ENCODE measurements around the gene LHX2. TPM values are rescaled to one million over a fixed set of nuclear protein-coding genes. Genes with fewer than 3 reads are reported as not detected.

LHX2 gene
- total and polyA plus RNA-seq, 2 of the 4 experiments (the other 2 are of a cell fraction): not detected

DNA sequence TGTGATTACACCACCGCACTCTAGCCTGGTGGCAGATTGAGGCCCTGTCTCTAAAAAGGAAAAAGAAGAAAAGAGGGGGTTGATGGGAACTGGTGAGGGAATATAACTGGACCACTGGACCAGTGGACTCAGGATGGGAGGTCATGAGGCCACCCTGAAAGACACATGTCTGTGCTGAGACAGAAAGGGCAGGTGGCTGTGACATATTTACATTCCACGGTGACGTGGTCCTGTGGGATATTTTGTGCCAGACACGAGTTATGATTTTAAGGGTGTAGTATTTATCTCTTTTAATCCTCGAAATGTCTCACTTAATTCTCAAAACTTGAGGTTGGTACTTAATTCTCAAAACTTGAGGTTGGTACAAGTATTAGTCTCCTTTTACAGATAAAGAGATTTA lies 32.9 kb downstream of the LHX2 start:
- no peak overlapping the region for H3K4ac ChIP-seq (ENCODE audit: low read depth, low read length)
- in situ Hi-C loops (cut with MboI; ENCODE audit: low sequenced_read_pairs) (no loop called here), intact Hi-C loops (cut with micrococcal nuclease) (no loop called here), dilution Hi-C loops (cut with HindIII; ENCODE audit: low sequenced_read_pairs, unreplicated experiment) (no loop called here)
- no peak overlapping the region for H4K8ac ChIP-seq (ENCODE audit: low read depth in 2 of 2, low read length in 2 of 2)
- no peaks in the 10 kb centered on the region; the same call in 1 of the 2 replicates for H3K4me1 ChIP-seq (ENCODE audit: control insufficient read depth, insufficient read depth, low read length)
- no peak overlapping the region for H2BK5ac ChIP-seq (ENCODE audit: low read depth, low read length, poor library complexity, severe bottlenecking)
- no TSS peak for BruUV-seq (replicated peaks)
- no peak overlapping the region for H3K56ac ChIP-seq (ENCODE audit: extremely low read depth, insufficient read depth, low read length)
- H3K79me1 ChIP-seq (ENCODE audit: low read depth in 1 of 2, low read length in 2 of 2): no peaks in the 10 kb centered on the region
- H2AFZ ChIP-seq (replicated peaks; ENCODE audit: low read length, poor library complexity): no peak overlapping the region
- no peaks in the 10 kb centered on the region for H4K20me1 ChIP-seq (ENCODE audit: insufficient read depth, low read length)
- H3K4me2 ChIP-seq (ENCODE audit: low read depth, low read length): no peak overlapping the region
- H3K36me3 ChIP-seq (ENCODE audit: control insufficient read depth, insufficient read depth, low read length): no peaks in the 10 kb centered on the region
- H3K9ac ChIP-seq (ENCODE audit: low read depth, low read length): no peak overlapping the region
- H3K14ac ChIP-seq (replicated peaks; ENCODE audit: low read depth, low read length): no peak overlapping the region
- H2BK15ac ChIP-seq (ENCODE audit: low read depth, low read length): no peak overlapping the region
- DNase-seq: no peak
- H3K4me3 ChIP-seq (ENCODE audit: insufficient read depth, low read depth, low read length): no peak overlapping the region
- H4K5ac ChIP-seq (ENCODE audit: low read depth, low read length): no peak overlapping the region
- no peak overlapping the region for H4K91ac ChIP-seq (ENCODE audit: insufficient read depth, low read depth, low read length)
- H2BK20ac ChIP-seq (ENCODE audit: low read depth, low read length): no peak overlapping the region
- CTCF ChIA-PET: no interaction called here
- WGBS, 2 experiments (ENCODE audit: extremely low coverage in 2 of 2, insufficient read length in 1 of 2): 88% methylated on average over 1 of the region's 5 CpGs; no CpG with 5 or more reads in 1 of the 2 experiments
- no peaks in the 10 kb centered on the region for H3K9me1 ChIP-seq (ENCODE audit: insufficient read depth, low read length)
- POLR2A ChIA-PET (ENCODE audit: unreplicated experiment): no interaction called here
- no peak overlapping the region for H3K23ac ChIP-seq (ENCODE audit: low read depth, low read length)
- H3K27me3 ChIP-seq (ENCODE audit: control insufficient read depth, insufficient read depth, low read length): peaks cover 74% of the 10 kb centered on the region
- H3K27ac ChIP-seq (ENCODE audit: insufficient read depth, low read length): no peak overlapping the region
- H2AK9ac ChIP-seq (replicated peaks; ENCODE audit: low read depth, low read length, poor library complexity): no peak overlapping the region
- no peak overlapping the region for H2BK120ac ChIP-seq (ENCODE audit: low read depth, low read length)
- TF ChIP-seq POLR2A (IDR thresholded peaks at IDR 0.05; ENCODE audit: low read depth, low read length) (no peak), CHD1 (IDR thresholded peaks at IDR 0.05; ENCODE audit: low read depth, low read length) (no peak), MAZ (IDR thresholded peaks at IDR 0.05; ENCODE audit: borderline replicate concordance, low read depth, low read length) (no peak), NFE2L2 (IDR thresholded peaks at IDR 0.05; ENCODE audit: low read depth, low read length) (no peak), MAFK (IDR thresholded peaks at IDR 0.05; ENCODE audit: low read depth, low read length) (no peak), USF2 (IDR thresholded peaks at IDR 0.05; ENCODE audit: low read depth, low read length) (no peak), RFX5 (IDR thresholded peaks at IDR 0.05; ENCODE audit: low read depth, low read length) (no peak), SMC3 (IDR thresholded peaks at IDR 0.05; ENCODE audit: low read depth, low read length) (no peak), RAD21 (IDR thresholded peaks at IDR 0.05; ENCODE audit: low read length) (no peak), RCOR1 (IDR thresholded peaks at IDR 0.05; ENCODE audit: insufficient replicate concordance, low read length) (no peak), ELK1 (IDR thresholded peaks at IDR 0.05; ENCODE audit: borderline replicate concordance, low read depth, low read length) (no peak)
- TF ChIP-seq, protein P1, sequence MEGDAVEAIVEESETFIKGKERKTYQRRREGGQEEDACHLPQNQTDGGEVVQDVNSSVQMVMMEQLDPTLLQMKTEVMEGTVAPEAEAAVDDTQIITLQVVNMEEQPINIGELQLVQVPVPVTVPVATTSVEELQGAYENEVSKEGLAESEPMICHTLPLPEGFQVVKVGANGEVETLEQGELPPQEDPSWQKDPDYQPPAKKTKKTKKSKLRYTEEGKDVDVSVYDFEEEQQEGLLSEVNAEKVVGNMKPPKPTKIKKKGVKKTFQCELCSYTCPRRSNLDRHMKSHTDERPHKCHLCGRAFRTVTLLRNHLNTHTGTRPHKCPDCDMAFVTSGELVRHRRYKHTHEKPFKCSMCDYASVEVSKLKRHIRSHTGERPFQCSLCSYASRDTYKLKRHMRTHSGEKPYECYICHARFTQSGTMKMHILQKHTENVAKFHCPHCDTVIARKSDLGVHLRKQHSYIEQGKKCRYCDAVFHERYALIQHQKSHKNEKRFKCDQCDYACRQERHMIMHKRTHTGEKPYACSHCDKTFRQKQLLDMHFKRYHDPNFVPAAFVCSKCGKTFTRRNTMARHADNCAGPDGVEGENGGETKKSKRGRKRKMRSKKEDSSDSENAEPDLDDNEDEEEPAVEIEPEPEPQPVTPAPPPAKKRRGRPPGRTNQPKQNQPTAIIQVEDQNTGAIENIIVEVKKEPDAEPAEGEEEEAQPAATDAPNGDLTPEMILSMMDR (conservative IDR thresholded peaks at IDR 0.05; ENCODE audit: low read depth, low read length): no peak
- peaks cover 6% of the 10 kb centered on the region; the same call in 1 of the 2 replicates for H3K9me3 ChIP-seq (ENCODE audit: control insufficient read depth, insufficient read depth, low read length)
- no peak for ATAC-seq (ENCODE audit: low read depth)
- no peak overlapping the region for H3K18ac ChIP-seq (ENCODE audit: low read depth, low read length)
- no peak overlapping the region for H2AK5ac ChIP-seq (ENCODE audit: low read depth, low read length)
